Hepatocyte (in vitro differentiated cells): Measurements from ENCODE around the gene CAPG. TPM values are rescaled to one million over a fixed set of nuclear protein-coding genes. Genes with fewer than 3 reads are reported as not detected.

Experiments
- DNase-seq: peaks from one replicate; pipeline ENCODE4 v3.0.0-alpha.2; 2016; ENCODE audit warnings: low spot score
- H2AFZ ChIP-seq: fragments of 200-600 bp; sonication (generic); 2 replicates; pipeline ENCODE4 v1.6.0; 2016; ENCODE audit warnings: antibody characterized with exemption, mild to moderate bottlenecking
- H3K27ac ChIP-seq: fragments of 200-600 bp; sonication (generic); 2 replicates; pipeline ENCODE4 v1.5.1; 2016; ENCODE audit warnings: mild to moderate bottlenecking
- H3K27me3 ChIP-seq: fragments of 200-600 bp; sonication (generic); 2 replicates; pipeline ENCODE4 v1.6.1; 2016
- H3K36me3 ChIP-seq: fragments of 200-600 bp; sonication (generic); replicated peaks from 2 replicates; pipeline ENCODE4 v1.5.1; 2016; ENCODE audit warnings: low read depth; ENCODE audit not compliant: insufficient read depth
- H3K4me1 ChIP-seq: fragments of 200-600 bp; sonication (generic); 2 replicates; pipeline ENCODE4 v1.5.1; 2016; ENCODE audit warnings: mild to moderate bottlenecking, moderate library complexity; ENCODE audit not compliant: insufficient read depth
- H3K4me2 ChIP-seq: fragments of 200-600 bp; sonication (generic); 2 replicates; pipeline ENCODE4 v1.6.0; 2016
- H3K4me3 ChIP-seq: fragments of 200-600 bp; sonication (generic); 2 replicates; pipeline ENCODE4 v1.5.1; 2016; ENCODE audit warnings: mild to moderate bottlenecking
- H3K79me2 ChIP-seq: fragments of 200-600 bp; sonication (generic); 2 replicates; pipeline ENCODE4 v1.6.0; 2017; ENCODE audit warnings: mild to moderate bottlenecking
- H3K9me2 ChIP-seq: fragments of 200-600 bp; sonication (generic); replicated peaks from 2 replicates; pipeline ENCODE4 v1.6.0; 2017; ENCODE audit warnings: mild to moderate bottlenecking; ENCODE audit not compliant: insufficient read depth
- H3K9me3 ChIP-seq: fragments of 200-600 bp; sonication (generic); 2 replicates; pipeline ENCODE4 v1.5.1; 2016; ENCODE audit warnings: low read depth, mild to moderate bottlenecking
- H4K20me1 ChIP-seq: fragments of 200-600 bp; sonication (generic); 2 replicates; pipeline ENCODE4 v1.6.0; 2016; ENCODE audit warnings: mild to moderate bottlenecking; ENCODE audit not compliant: insufficient read depth, poor library complexity, severe bottlenecking
- CTCF ChIP-seq: fragments of 200-600 bp; sonication (generic); IDR thresholded peaks from 2 replicates; pipeline ENCODE4 v1.5.1; 2016; ENCODE audit warnings: antibody characterized with exemption, mild to moderate bottlenecking; ENCODE audit not compliant: poor library complexity
- EZH2 ChIP-seq: fragments of 200-600 bp; sonication (generic); IDR thresholded peaks from 2 replicates; pipeline ENCODE4 v1.6.1; 2016; ENCODE audit warnings: antibody characterized with exemption, mild to moderate bottlenecking, borderline replicate concordance
- EZH2phosphoT487 ChIP-seq: fragments of 200-600 bp; sonication (generic); IDR thresholded peaks from one replicate; pipeline ENCODE4 v1.6.1; 2018; ENCODE audit warnings: antibody characterized with exemption, mild to moderate bottlenecking, low read depth, moderate library complexity; ENCODE audit not compliant: unreplicated experiment, severe bottlenecking
- WGBS: methylation state at CpG from one replicate; pipeline ENCODE4 v1.1.6; 2016; ENCODE audit warnings: low lambda C conversion rate; ENCODE audit errors: missing lambda C conversion rate; 5-methylcytosine and 5-hydroxymethylcytosine counted together
- polyA plus RNA-seq: library from polyadenylated mRNA; unstranded; fragments of >200 nt; fragmentation: Nextera tagmentation; extraction: Ambion mirVana; gene quantifications from 2 replicates; pipeline ENCODE4 v1.2.1, GENCODE V29; 2016
- total RNA-seq: library from RNA; depleted of rRNA; stranded (reverse); fragments of >200 nt; gene quantifications from 2 replicates; pipeline ENCODE4 v1.2.3, GENCODE V29; 2014

Gene CAPG
- total and polyA plus RNA-seq, 2 experiments from 2014 or later = 108 to 172 TPM

DNA sequence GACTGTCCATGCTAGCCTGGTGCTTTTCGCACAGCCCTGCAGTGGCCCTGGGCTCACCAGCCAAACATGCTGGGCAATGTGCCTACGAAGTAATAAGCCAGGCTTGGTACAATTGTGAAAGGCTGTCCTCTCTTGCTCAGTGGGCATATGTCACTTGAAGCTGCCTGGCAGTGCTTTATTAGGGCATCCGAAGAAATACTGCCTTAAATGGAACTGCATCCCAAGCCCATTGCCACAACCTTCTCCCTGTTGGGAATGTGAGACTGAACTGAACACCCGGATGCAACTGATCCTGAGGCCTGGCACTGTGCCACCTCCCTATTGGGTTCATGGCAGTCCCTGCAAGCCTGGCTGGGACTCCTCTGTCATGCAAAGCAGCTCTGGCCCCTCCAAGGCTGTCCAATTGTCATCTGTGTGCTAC, 15.9 kb downstream of the CAPG start:
- Histone ChIP-seq H3K36me3 (no peaks in the 10 kb centered on the region), H3K9me2 (no peaks in the 10 kb centered on the region), H3K4me2 (no peak overlapping the region), H2AFZ (no peak overlapping the region), H4K20me1 (no peaks in the 10 kb centered on the region), H3K27ac (no peak overlapping the region), H3K4me1 (no peaks in the 10 kb centered on the region), H3K27me3 (no peaks in the 10 kb centered on the region), H3K9me3 (no peaks in the 10 kb centered on the region), H3K4me3 (no peak overlapping the region), H3K79me2 (no peaks in the 10 kb centered on the region)
- TF ChIP-seq CTCF = no peak
- TF ChIP-seq EZH2phosphoT487 = no peak
- TF ChIP-seq EZH2 = no peak
- DNase-seq = no peak
- 92% methylated on average over 4 of the region's 4 CpGs for WGBS

- no peak overlapping the region for H3K4me2 ChIP-seq
These were observed 16.3 kb downstream of the CAPG start for GRCh38 chr2:85393836-85394235.

GRCh38 chr2:85390941-85391669, 19.1 kb downstream of the CAPG start:
- no peak overlapping the region for H2AFZ ChIP-seq
- H3K4me1 ChIP-seq = no peaks in the 10 kb centered on the region
- no peaks in the 10 kb centered on the region for H3K9me3 ChIP-seq
- H3K4me2 ChIP-seq = no peak overlapping the region
- no peak overlapping the region for H3K27ac ChIP-seq
- H3K79me2 ChIP-seq = no peaks in the 10 kb centered on the region
- peak; percentile 73 for DNase-seq
- H4K20me1 ChIP-seq = no peaks in the 10 kb centered on the region
- TF ChIP-seq EZH2phosphoT487 (no peak), EZH2 (no peak), CTCF (peak; percentile 61)
- 84% methylated on average over 11 of the region's 11 CpGs for WGBS
- H3K36me3 ChIP-seq = no peaks in the 10 kb centered on the region
- H3K27me3 ChIP-seq = no peaks in the 10 kb centered on the region
- H3K4me3 ChIP-seq = no peak overlapping the region
- no peaks in the 10 kb centered on the region for H3K9me2 ChIP-seq

More at GRCh38 chr2:85393836-85394235, 16.3 kb downstream of the CAPG start:
- Histone ChIP-seq H3K79me2 (no peaks in the 10 kb centered on the region), H3K4me3 (no peak overlapping the region), H4K20me1 (no peaks in the 10 kb centered on the region), H3K4me1 (no peaks in the 10 kb centered on the region), H3K36me3 (no peaks in the 10 kb centered on the region), H3K27me3 (no peaks in the 10 kb centered on the region), H3K9me3 (no peaks in the 10 kb centered on the region), H2AFZ (no peak overlapping the region), H3K27ac (no peak overlapping the region), H3K9me2 (no peaks in the 10 kb centered on the region)
- 93% methylated on average over 4 of the region's 4 CpGs for WGBS
- no peak for DNase-seq
- TF ChIP-seq EZH2 = no peak
- no peak for TF ChIP-seq EZH2phosphoT487
- no peak for TF ChIP-seq CTCF
